ENCODE measurements around the gene NLGN1. TPM values are rescaled to one million over a fixed set of nuclear protein-coding genes. Genes with fewer than 3 reads are reported as not detected.

Gene NLGN1
- total RNA-seq, 3 donors from 2014 or later (not counting 1 experiment from before 2014, with no cell fraction given), result not detected

GRCh38 chr3:174083706-174084105, 686.2 kb downstream of the NLGN1 start:
- intact Hi-C loops (cut with micrococcal nuclease), result no loop called here
- no CpG with 5 or more reads among the region's 3 CpGs for WGBS (ENCODE audit: insufficient coverage)
- Histone ChIP-seq H3K9me3 (ENCODE audit: control insufficient read depth, insufficient read depth, low read length) (no peaks in the 10 kb centered on the region), H3K36me3 (ENCODE audit: control insufficient read depth, insufficient read depth, low read length) (no peaks in the 10 kb centered on the region), H3K27ac (ENCODE audit: low read length) (no peak overlapping the region), H3K4me1 (ENCODE audit: control insufficient read depth, insufficient read depth, low read length) (no peaks in the 10 kb centered on the region), H3K27me3 (ENCODE audit: control insufficient read depth, insufficient read depth, low read length) (no peaks in the 10 kb centered on the region), H3K4me3 (ENCODE audit: low read length) (no peak overlapping the region)
- Mint-ChIP-seq H3K4me1 (no peaks in the 10 kb centered on the region), H3K9me3 (peaks cover 0 to 5% of the 10 kb centered on the region in 2 donors), H3K27me3 (ENCODE audit: low read depth in 2 of 2) (no peaks in the 10 kb centered on the region), H3K36me3 (no peaks in the 10 kb centered on the region), H3K4me3 (no peak overlapping the region), H3K27ac (no peak overlapping the region)
- TF ChIP-seq CTCF (IDR thresholded peaks at IDR 0.05), result no peak
- DNase-seq, result no peak
- ATAC-seq, result no peak

- no peak for ATAC-seq
- Mint-ChIP-seq H3K36me3 (no peaks in the 10 kb centered on the region), H3K27ac (no peak overlapping the region), H3K9me3 (peaks cover 5% of the 10 kb centered on the region in 2 donors), H3K27me3 (ENCODE audit: low read depth in 2 of 2) (no peaks in the 10 kb centered on the region), H3K4me3 (no peak overlapping the region), H3K4me1 (no peaks in the 10 kb centered on the region)
- no peaks in the 10 kb centered on the region for H3K9me3 ChIP-seq (ENCODE audit: control insufficient read depth, insufficient read depth, low read length)
- H3K4me3 ChIP-seq (ENCODE audit: low read length), result no peak overlapping the region
- H3K36me3 ChIP-seq (ENCODE audit: control insufficient read depth, insufficient read depth, low read length), result no peaks in the 10 kb centered on the region
- no peak overlapping the region for H3K27ac ChIP-seq (ENCODE audit: low read length)
- no peak for TF ChIP-seq CTCF (IDR thresholded peaks at IDR 0.05)
- no peaks in the 10 kb centered on the region for H3K27me3 ChIP-seq (ENCODE audit: control insufficient read depth, insufficient read depth, low read length)
- intact Hi-C loops (cut with micrococcal nuclease), result no loop called here
- H3K4me1 ChIP-seq (ENCODE audit: control insufficient read depth, insufficient read depth, low read length), result no peaks in the 10 kb centered on the region
- DNase-seq, result no peak
- no CpG with 5 or more reads among the region's 2 CpGs for WGBS (ENCODE audit: insufficient coverage)
Observed at GRCh38 chr3:174089592-174089991, 692.0 kb downstream of the NLGN1 start.

GRCh38 chr3:174094669-174095068, 697.1 kb downstream of the NLGN1 start:
- Histone ChIP-seq H3K27me3 (ENCODE audit: control insufficient read depth, insufficient read depth, low read length) (no peaks in the 10 kb centered on the region), H3K4me3 (ENCODE audit: low read length) (no peak overlapping the region), H3K27ac (ENCODE audit: low read length) (no peak overlapping the region), H3K9me3 (ENCODE audit: control insufficient read depth, insufficient read depth, low read length) (no peaks in the 10 kb centered on the region), H3K36me3 (ENCODE audit: control insufficient read depth, insufficient read depth, low read length) (no peaks in the 10 kb centered on the region), H3K4me1 (ENCODE audit: control insufficient read depth, insufficient read depth, low read length) (no peaks in the 10 kb centered on the region)
- H3K36me3 Mint-ChIP-seq, result no peaks in the 10 kb centered on the region
- WGBS (ENCODE audit: insufficient coverage), result 93% methylated on average over 2 of the region's 2 CpGs
- H3K27me3 Mint-ChIP-seq (ENCODE audit: low read depth in 2 of 2), result no peaks in the 10 kb centered on the region
- DNase-seq, result no peak
- H3K27ac Mint-ChIP-seq, result no peak overlapping the region
- intact Hi-C loops (cut with micrococcal nuclease), result no loop called here
- no peak for TF ChIP-seq CTCF (IDR thresholded peaks at IDR 0.05)
- no peaks in the 10 kb centered on the region for H3K4me1 Mint-ChIP-seq
- ATAC-seq, result no peak
- peaks cover 2 to 5% of the 10 kb centered on the region in 2 donors for H3K9me3 Mint-ChIP-seq
- no peak overlapping the region for H3K4me3 Mint-ChIP-seq

GRCh38 chr3:174097686-174098085, 700.1 kb downstream of the NLGN1 start:
- no peak for TF ChIP-seq CTCF (IDR thresholded peaks at IDR 0.05)
- 97% methylated on average over 3 of the region's 3 CpGs for WGBS (ENCODE audit: insufficient coverage)
- H3K36me3 Mint-ChIP-seq, result no peaks in the 10 kb centered on the region
- Histone ChIP-seq H3K27me3 (ENCODE audit: control insufficient read depth, insufficient read depth, low read length) (no peaks in the 10 kb centered on the region), H3K4me1 (ENCODE audit: control insufficient read depth, insufficient read depth, low read length) (no peaks in the 10 kb centered on the region), H3K27ac (ENCODE audit: low read length) (no peak overlapping the region), H3K9me3 (ENCODE audit: control insufficient read depth, insufficient read depth, low read length) (no peaks in the 10 kb centered on the region), H3K4me3 (ENCODE audit: low read length) (no peak overlapping the region), H3K36me3 (ENCODE audit: control insufficient read depth, insufficient read depth, low read length) (no peaks in the 10 kb centered on the region)
- no peaks in the 10 kb centered on the region for H3K4me1 Mint-ChIP-seq
- intact Hi-C loops (cut with micrococcal nuclease), result no loop called here
- H3K27ac Mint-ChIP-seq, result no peak overlapping the region
- H3K9me3 Mint-ChIP-seq, result peaks cover 2 to 3% of the 10 kb centered on the region in 2 donors
- no peak overlapping the region for H3K4me3 Mint-ChIP-seq
- no peaks in the 10 kb centered on the region for H3K27me3 Mint-ChIP-seq (ENCODE audit: low read depth in 2 of 2)
- DNase-seq (no peak), ATAC-seq (no peak)
